NT2/D1 (cell line): Measurements from ENCODE around the gene COBL.

Source experiments
- DNase-seq: peaks from one replicate; pipeline ENCODE4 v3.0.0-alpha.2; 2011; ENCODE audit warnings: low read depth, low spot score
- H3K27me3 ChIP-seq: 2 replicates; pipeline ENCODE4 v1.6.0; 2011; ENCODE audit warnings: mild to moderate bottlenecking; ENCODE audit not compliant: insufficient read length, insufficient read depth
- H3K36me3 ChIP-seq: 2 replicates; pipeline ENCODE4 v1.6.1; 2011; ENCODE audit warnings: mild to moderate bottlenecking, low read length, mixed read lengths; ENCODE audit not compliant: insufficient read depth, insufficient read length
- H3K4me1 ChIP-seq: 2 replicates; pipeline ENCODE4 v1.5.1; 2011; ENCODE audit not compliant: insufficient read depth, insufficient read length
- H3K4me3 ChIP-seq: 2 replicates; pipeline ENCODE4 v1.5.1; 2011; ENCODE audit warnings: low read depth; ENCODE audit not compliant: insufficient read length
- H3K9ac ChIP-seq: 2 replicates; pipeline ENCODE4 v1.6.0; 2011; ENCODE audit warnings: low read depth; ENCODE audit not compliant: insufficient read length
- H3K9me3 ChIP-seq: 2 replicates; pipeline ENCODE4 v1.5.1; 2011; ENCODE audit warnings: mild to moderate bottlenecking, low read length; ENCODE audit not compliant: insufficient read depth
- SUZ12 ChIP-seq: IDR thresholded peaks from 2 replicates; pipeline ENCODE4 v1.6.1; 2011; ENCODE audit not compliant: insufficient read length, insufficient read depth; ENCODE audit errors: extremely low read depth
- YY1 ChIP-seq: IDR thresholded peaks from 2 replicates; pipeline ENCODE4 v1.6.1; 2011; ENCODE audit not compliant: insufficient read length, insufficient read depth
- ZNF274 ChIP-seq: IDR thresholded peaks from 2 replicates; pipeline ENCODE4 v1.6.1; 2011; ENCODE audit warnings: mild to moderate bottlenecking, low read depth, low read length

COBL gene

DNA sequence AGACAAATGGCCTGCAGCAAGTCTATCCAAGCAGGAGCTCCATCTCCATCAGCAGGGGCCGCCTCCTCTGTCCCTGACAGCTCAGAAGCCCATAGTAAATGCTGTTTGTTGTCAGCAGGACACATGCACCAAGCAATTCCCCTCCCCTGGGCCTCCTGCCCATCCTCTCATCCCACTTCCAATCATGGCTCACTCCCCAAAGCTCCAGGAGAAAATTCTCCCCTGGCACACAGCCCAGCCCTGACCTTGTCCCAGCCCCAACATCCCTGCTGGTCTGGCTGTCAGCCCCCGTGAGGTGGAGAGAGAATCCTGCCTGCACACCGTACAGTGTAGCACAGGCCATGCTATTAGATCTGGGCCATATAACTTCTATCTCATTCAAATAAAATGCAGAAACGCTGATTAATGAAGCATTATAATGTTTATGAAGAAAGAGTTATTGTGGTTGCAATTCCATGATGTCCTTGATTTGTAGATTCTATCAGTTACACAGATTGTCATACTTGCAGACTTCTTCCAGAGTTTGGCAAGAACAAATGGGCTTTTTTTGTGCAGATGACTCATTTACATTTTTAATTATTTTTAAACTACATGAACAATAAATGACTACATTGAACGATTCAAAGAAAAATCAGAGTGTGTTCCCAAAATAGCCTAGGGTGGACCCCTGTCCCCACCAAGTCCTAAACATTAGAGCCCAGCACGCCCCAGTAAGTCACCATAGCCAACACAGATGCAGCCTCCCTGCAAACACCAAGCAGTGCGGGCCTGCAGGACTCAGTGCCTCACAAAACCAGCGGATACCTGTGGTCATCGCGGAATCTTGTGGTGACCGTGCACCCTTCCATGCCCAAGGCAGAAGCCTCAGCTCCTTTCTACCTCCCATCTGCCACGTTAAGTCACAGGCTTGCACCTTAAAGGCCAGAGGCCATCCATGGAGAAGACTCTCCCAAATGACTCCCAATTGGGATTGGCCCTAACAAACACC, 70.1 kb downstream of the COBL start:
- Histone ChIP-seq H3K27me3 (no peaks in the 10 kb centered on the region), H3K9ac (no peak overlapping the region), H3K4me1 (no peaks in the 10 kb centered on the region), H3K9me3 (no peaks in the 10 kb centered on the region), H3K36me3 (no peaks in the 10 kb centered on the region), H3K4me3 (no peak overlapping the region)
- DNase-seq: no peak
- no peak for TF ChIP-seq YY1
- no peak for TF ChIP-seq ZNF274

DNA sequence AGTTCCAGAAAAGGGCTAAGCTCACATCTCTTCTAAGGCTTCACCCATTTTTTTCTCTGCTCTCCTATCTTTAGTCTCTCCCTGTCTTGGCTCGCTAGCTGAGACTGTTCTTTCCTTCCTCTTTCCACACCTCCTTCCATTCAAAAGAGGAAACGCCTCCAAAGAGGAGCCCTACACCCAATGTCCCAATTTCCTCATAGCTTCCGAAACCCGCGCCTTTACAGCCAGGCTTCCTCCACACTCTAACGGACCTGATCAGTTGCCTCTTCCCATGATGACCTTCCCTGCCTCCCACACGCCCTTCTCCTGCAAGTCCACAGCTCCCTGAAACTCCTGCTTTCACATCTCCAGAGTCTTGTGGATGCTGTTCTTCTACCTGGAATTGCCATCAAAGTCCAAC, 71.7 kb downstream of the COBL start:
- Histone ChIP-seq H3K27me3 (no peaks in the 10 kb centered on the region), H3K9me3 (no peaks in the 10 kb centered on the region), H3K4me3 (no peak overlapping the region), H3K4me1 (no peaks in the 10 kb centered on the region), H3K9ac (no peak overlapping the region), H3K36me3 (no peaks in the 10 kb centered on the region)
- TF ChIP-seq SUZ12 (no peak), YY1 (no peak), ZNF274 (no peak)
- DNase-seq: no peak

GRCh38 chr7:51244053-51244452, 72.6 kb downstream of the COBL start:
- no peak for TF ChIP-seq SUZ12
- H3K27me3 ChIP-seq: no peaks in the 10 kb centered on the region
- DNase-seq: no peak
- no peak overlapping the region for H3K4me3 ChIP-seq
- H3K9me3 ChIP-seq: no peaks in the 10 kb centered on the region
- H3K4me1 ChIP-seq: no peaks in the 10 kb centered on the region
- no peak overlapping the region for H3K9ac ChIP-seq
- no peaks in the 10 kb centered on the region for H3K36me3 ChIP-seq

- Histone ChIP-seq H3K4me1 (peaks cover under 1% of the 10 kb centered on the region), H3K36me3 (no peaks in the 10 kb centered on the region), H3K27me3 (no peaks in the 10 kb centered on the region), H3K9me3 (no peaks in the 10 kb centered on the region), H3K9ac (no peak overlapping the region), H3K4me3 (no peak overlapping the region)
- DNase-seq: no peak
- TF ChIP-seq ZNF274 (no peak), YY1 (no peak), SUZ12 (no peak)
These were observed 73.0 kb downstream of the COBL start for GRCh38 chr7:51243631-51244030.

GRCh38 chr7:51242881-51243518, 73.6 kb downstream of the COBL start:
- H3K27me3 ChIP-seq: no peaks in the 10 kb centered on the region
- no peak overlapping the region for H3K4me3 ChIP-seq
- no peak overlapping the region for H3K9ac ChIP-seq
- H3K9me3 ChIP-seq: no peaks in the 10 kb centered on the region
- no peak for TF ChIP-seq SUZ12
- TF ChIP-seq ZNF274: no peak
- no peak for TF ChIP-seq YY1
- peaks cover 3% of the 10 kb centered on the region for H3K4me1 ChIP-seq
- DNase-seq: no peak
- no peaks in the 10 kb centered on the region for H3K36me3 ChIP-seq

DNA sequence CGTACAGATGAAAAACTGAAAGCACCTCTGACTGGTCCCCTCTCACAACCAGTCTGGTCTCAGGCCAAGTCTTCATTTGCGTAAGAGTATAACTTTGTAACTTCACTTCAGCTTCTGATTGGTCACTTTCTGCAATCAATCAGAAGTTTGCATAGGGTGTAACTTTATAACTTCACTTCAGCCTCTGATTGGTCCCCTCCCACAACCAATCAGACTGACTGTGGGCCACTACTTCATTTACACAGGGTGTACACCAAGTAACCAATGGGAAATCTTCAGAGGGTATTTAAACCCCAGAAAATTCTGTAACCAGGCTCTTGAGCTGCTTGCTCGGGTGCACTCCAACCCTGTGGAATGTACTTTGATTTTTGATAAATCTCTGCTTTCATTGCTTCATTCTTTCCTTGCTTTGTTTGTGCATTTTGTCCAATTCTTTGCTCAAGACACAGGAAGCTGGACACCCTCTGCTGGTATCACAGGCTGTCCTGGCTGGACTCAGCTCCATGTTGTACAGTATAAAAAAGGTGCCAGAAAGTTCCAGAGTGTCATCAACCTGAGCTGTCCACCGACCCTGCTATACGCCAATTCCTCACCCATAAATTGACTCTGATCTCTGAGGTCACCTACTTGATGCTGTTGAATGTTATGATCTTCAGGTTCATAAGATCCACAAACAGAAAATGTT, 74.5 kb downstream of the COBL start:
- H3K36me3 ChIP-seq: no peaks in the 10 kb centered on the region
- TF ChIP-seq YY1: no peak
- TF ChIP-seq ZNF274: no peak
- TF ChIP-seq SUZ12: no peak
- no peaks in the 10 kb centered on the region for H3K27me3 ChIP-seq
- H3K4me3 ChIP-seq: no peak overlapping the region
- DNase-seq: no peak
- H3K9me3 ChIP-seq: no peaks in the 10 kb centered on the region
- peaks cover 3% of the 10 kb centered on the region for H3K4me1 ChIP-seq
- H3K9ac ChIP-seq: no peak overlapping the region

DNA sequence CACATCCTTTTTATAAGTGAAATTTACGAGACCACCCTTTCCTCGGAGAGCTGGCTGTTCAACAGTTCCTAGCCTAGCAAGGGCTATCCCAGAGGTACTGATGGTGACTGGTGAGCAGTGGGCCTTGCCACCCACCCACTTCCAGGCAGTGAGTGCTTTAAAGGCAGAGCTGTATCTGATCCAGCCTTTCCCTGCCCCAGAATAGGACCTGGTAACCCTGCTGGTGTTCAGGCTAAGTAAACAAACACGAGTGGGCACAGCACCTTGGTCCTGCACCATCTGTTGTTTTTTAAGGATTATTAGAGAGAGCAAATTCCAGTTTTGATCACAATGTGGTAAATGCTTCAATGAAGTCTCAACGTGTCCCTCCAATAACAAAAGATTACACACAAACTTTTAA, 75.7 kb downstream of the COBL start:
- Histone ChIP-seq H3K36me3 (no peaks in the 10 kb centered on the region), H3K4me3 (no peak overlapping the region), H3K4me1 (peaks cover 4% of the 10 kb centered on the region), H3K9ac (no peak overlapping the region), H3K9me3 (no peaks in the 10 kb centered on the region), H3K27me3 (no peaks in the 10 kb centered on the region)
- no peak for TF ChIP-seq SUZ12
- TF ChIP-seq ZNF274: no peak
- TF ChIP-seq YY1: no peak
- DNase-seq: no peak
